ENCODE results near the gene CAV1. TPM values are rescaled to one million over a fixed set of nuclear protein-coding genes. Genes with fewer than 3 reads are reported as not detected.

The CAV1 gene
- total RNA-seq, 4 donors from 2014 or later = 301 to 490 (median 321) TPM

DNA sequence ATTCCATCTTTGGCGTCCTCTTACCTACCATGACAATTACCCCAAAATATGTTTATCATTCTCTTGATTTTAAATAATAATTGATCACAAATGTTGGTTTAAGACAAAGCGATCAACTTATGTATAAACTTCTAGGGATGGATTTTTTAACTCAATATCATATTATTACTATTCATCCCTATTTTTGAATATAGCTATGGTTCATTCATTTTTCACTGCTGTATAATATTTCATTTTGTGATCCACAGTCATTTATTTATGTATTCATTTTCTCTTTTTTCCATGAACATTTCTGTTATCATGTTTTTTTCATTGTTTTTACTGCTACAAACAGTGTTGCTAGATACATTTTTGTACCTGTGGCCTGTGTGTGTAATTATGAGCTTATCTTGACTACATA is 85.9 kb downstream of the CAV1 start:
- Histone ChIP-seq H3K36me3 (no peaks in the 10 kb centered on the region), H3K9me3 (no peaks in the 10 kb centered on the region), H3K27ac (no peak overlapping the region), H3K27me3 (no peaks in the 10 kb centered on the region), H3K4me3 (replicated peaks in 1 of 3) (no peak overlapping the region), H3K4me1 (peaks cover 7 to 8% of the 10 kb centered on the region in 2 donors)
- intact Hi-C loops (cut with DNase I) = no loop called here
- 93% methylated on average over 2 of the region's 2 CpGs for WGBS, 2 donors
- no peak for DNase-seq
- no peak for TF ChIP-seq CTCF (IDR thresholded peaks at IDR 0.05)
- TF ChIP-seq POLR2A (IDR thresholded peaks at IDR 0.05) = no peak

Small RNA genes within 50 kb of the gene (small RNA-seq; reads per million reads assigned to genes)
- not detected for gene AC006159.2

Other genes starting within 250 kb of the CAV1 start
- gene CAV2, start 25.3 kb upstream of the CAV1 start, total RNA-seq = 100 to 1,000 TPM; 210 to 331 (median 239) TPM
- gene MET, start 147.2 kb downstream of the CAV1 start, total RNA-seq = 10 to 100 TPM; 41.5 to 59.6 (median 52.7) TPM

All from thyroid gland (tissue), 4 donors.